ENCODE data around the gene CXCL6.

- TF ChIP-seq POLR2A (IDR thresholded peaks at IDR 0.05; ENCODE audit: low read depth, low read length) (no peak), TAF1 (IDR thresholded peaks at IDR 0.05; ENCODE audit: borderline replicate concordance, low read depth, low read length) (no peak), POLR2AphosphoS5 (IDR thresholded peaks at IDR 0.05; ENCODE audit: low read depth, low read length) (no peak)
These were observed 49.2 kb downstream of the CXCL6 start for GRCh38 chr4:73885574-73886267.
